K562 (cell line): ENCODE data around the gene GABRA1. TPM values are rescaled to one million over a fixed set of nuclear protein-coding genes. Genes with fewer than 3 reads are reported as not detected.

ENCODE experiments used
- ATAC-seq: fragments of 200-7000 bp; cut with Tn5 transposase; 3 replicates; pipeline ENCODE4 v1.9.1; 2020; ENCODE audit warnings: moderate library complexity
- BruUV-seq: library from RNA; stranded (reverse); fragments of 400-500 nt; replicated peaks from 2 replicates; lab custom pipeline; 2021; lab: Mats Ljungman, UMichigan
- CTCF ChIA-PET: fragments of 300-600 bp; formaldehyde crosslinking; extraction: SDS; loops from one replicate; lab custom pipeline; 2021; ENCODE audit warnings: low intra/inter-chr PET ratio; lab: Yijun Ruan, JAX
- POLR2A ChIA-PET: fragments of 300-600, 350-650 bp; sonication (Branson Sonifier 250); formaldehyde crosslinking; extraction: SDS; loops from one replicate; lab custom pipeline; 2021; ENCODE audit warnings: antibody characterized with exemption, inconsistent platforms; lab: Yijun Ruan, JAX
- DNase-seq, 4 experiments: peaks; one replicate each; pipeline versions ENCODE4 v3.0.0 to v3.0.0-alpha.2; 2011 to 2018; ENCODE audit warnings: low spot score in 3 of 4, mixed read lengths in 3 of 4; ENCODE audit errors: extremely low read depth in 1 of 4
- FAIRE-seq: peaks from 2 replicates; lab custom pipeline; 2011; peaks lifted over from hg19 to GRCh38; lab: Jason Lieb, UNC
- H2AFZ ChIP-seq: 2 replicates; pipeline ENCODE4 v1.6.0; 2011; ENCODE audit warnings: low read depth, low read length, control low read depth, inconsistent platforms
- H3K27ac ChIP-seq: fragments of 200-600 bp; 3 replicates; pipeline ENCODE4 v1.8.0; 2011; ENCODE audit warnings: low read depth, mild to moderate bottlenecking, control low read depth, inconsistent platforms, low read length, moderate library complexity, mixed read lengths; ENCODE audit errors: extremely low read depth
- H3K27me3 ChIP-seq, 2 experiments: fragments of 300-600 bp in 1 of 2; 2 replicates in 1 of 2; 3 replicates in 1 of 2; pipeline versions ENCODE4 v1.6.0 to v1.8.0; 2011; ENCODE audit warnings: inconsistent platforms in 2 of 2, low read length in 2 of 2, mild to moderate bottlenecking in 1 of 2, mixed read lengths in 1 of 2, moderate library complexity in 1 of 2; ENCODE audit not compliant: control insufficient read depth in 2 of 2, insufficient read depth in 2 of 2
- H3K36me3 ChIP-seq: fragments of 300-600 bp; 3 replicates; pipeline ENCODE4 v1.8.0; 2011; ENCODE audit warnings: mild to moderate bottlenecking, low read length, inconsistent platforms; ENCODE audit not compliant: control insufficient read depth, insufficient read depth
- H3K4me1 ChIP-seq, 2 experiments: fragments of 200-600 bp in 1 of 2; replicated peaks in 1 of 2; 2 replicates in 1 of 2; 3 replicates in 1 of 2; pipeline versions ENCODE4 v1.5.1 to v1.8.0; 2011; ENCODE audit warnings: inconsistent platforms in 2 of 2, low read length in 2 of 2, mild to moderate bottlenecking in 1 of 2, mixed read lengths in 1 of 2, moderate library complexity in 1 of 2; ENCODE audit not compliant: control insufficient read depth in 2 of 2, insufficient read depth in 2 of 2
- H3K4me2 ChIP-seq: 2 replicates; pipeline ENCODE4 v1.6.1; 2011; ENCODE audit warnings: low read length, control low read depth, inconsistent platforms, mixed read lengths; ENCODE audit not compliant: insufficient read depth
- H3K4me3 ChIP-seq: fragments of 200-600 bp; sonication (generic), shearing (Covaris generic); 2 replicates; pipeline ENCODE4 v1.5.1; 2016; ENCODE audit warnings: control low read depth, inconsistent platforms
- H3K79me2 ChIP-seq: fragments of 200-600 bp; 3 replicates; pipeline ENCODE4 v1.8.0; 2011; ENCODE audit warnings: low read length, inconsistent platforms; ENCODE audit not compliant: control insufficient read depth, insufficient read depth
- H3K9ac ChIP-seq, 2 experiments: 2 replicates each; pipeline versions ENCODE4 v1.6.0 to v1.6.1; 2011; ENCODE audit warnings: low read depth in 2 of 2, low read length in 2 of 2, control low read depth in 1 of 2, inconsistent platforms in 1 of 2, mild to moderate bottlenecking in 1 of 2, mixed read lengths in 1 of 2; ENCODE audit not compliant: insufficient read depth in 1 of 2
- H3K9me1 ChIP-seq: one replicate; pipeline ENCODE4 v1.6.0; 2011; ENCODE audit warnings: inconsistent platforms, mild to moderate bottlenecking, low read length, moderate library complexity; ENCODE audit not compliant: control insufficient read depth, insufficient read depth
- H3K9me3 ChIP-seq: replicated peaks from 2 replicates; pipeline ENCODE4 v1.5.1; 2011; ENCODE audit warnings: low read depth, low read length, inconsistent platforms; ENCODE audit not compliant: control insufficient read depth, insufficient read depth
- H4K20me1 ChIP-seq: replicated peaks from 2 replicates; pipeline ENCODE4 v1.6.1; 2011; ENCODE audit warnings: low read length, inconsistent platforms, mixed read lengths; ENCODE audit not compliant: control insufficient read depth, insufficient read depth
- E4F1 ChIP-seq: fragments of 250-450 bp; sonication (Bioruptor Pico); IDR thresholded peaks from 2 replicates; pipeline ENCODE4 v1.5.0; 2021; ENCODE audit warnings: mild to moderate bottlenecking, borderline replicate concordance
- EZH2 ChIP-seq: IDR thresholded peaks from 2 replicates; pipeline ENCODE4 v1.6.1; 2012; ENCODE audit warnings: low read depth, mild to moderate bottlenecking, inconsistent platforms, low read length, borderline replicate concordance
- NFIX ChIP-seq: fragments of 250-450 bp; sonication (Bioruptor Pico); IDR thresholded peaks from 2 replicates; pipeline ENCODE4 v1.4.0; 2020; ENCODE audit warnings: low read depth, mild to moderate bottlenecking, moderate library complexity
- NUFIP1 ChIP-seq: fragments of 450-650 bp; IDR thresholded peaks from 2 replicates; pipeline ENCODE4 v1.6.1; 2018; ENCODE audit not compliant: partially characterized antibody
- POLR2AphosphoS2 ChIP-seq: IDR thresholded peaks from 2 replicates; pipeline ENCODE4 v1.6.1; 2012; ENCODE audit warnings: low read length, improper control_type of control experiment
- RBM34 ChIP-seq: fragments of 200-400 bp; formaldehyde crosslinking; IDR thresholded peaks from 2 replicates; pipeline ENCODE4 v1.6.1; 2018; ENCODE audit warnings: low read length, borderline replicate concordance; ENCODE audit not compliant: insufficient read depth
- WGBS: fragments of 100-300 bp; shearing (Covaris generic); methylation state at CpG from one replicate; pipeline ENCODE4 v1.1.6; 2016; ENCODE audit warnings: low coverage, mixed read lengths; ENCODE audit not compliant: insufficient coverage; ENCODE audit errors: missing lambda C conversion rate; 5-methylcytosine and 5-hydroxymethylcytosine counted together
- in situ Hi-C: fragments of 300-500 bp; cut with MboI; formaldehyde crosslinking; loops from 4 replicates; pipeline ENCODE4 v1.15.0; 2018; ENCODE audit warnings: inconsistent platforms, mixed read lengths
- intact Hi-C: fragments of 100-400 bp; cut with micrococcal nuclease; formaldehyde crosslinking; loops from 2 replicates; pipeline ENCODE4 v1.14.2; 2022
- polyA plus RNA-seq, 8 experiments: library from polyadenylated mRNA; depleted of rRNA in 4 of 8; stranded (reverse) in 5 of 8; unstranded in 3 of 8; fragments of >200 nt; fragmentation: Nextera tagmentation in 2 of 8; fragmentation: Illumina TruSeq in 1 of 8; extraction: Ambion mirVana in 2 of 8; extraction: Trizol in 1 of 8; gene quantifications; 2 replicates each; pipeline versions ENCODE4 v1.2.1 to v1.2.3, GENCODE V29; 2011 to 2014; ENCODE audit warnings: inconsistent platforms in 1 of 8, missing spikeins in 1 of 8
- total RNA-seq, 7 experiments: library from RNA; depleted of rRNA in 6 of 7; stranded (reverse); fragments of >200 nt in 6 of 7; fragmentation: Illumina TruSeq in 2 of 7; extraction: Trizol in 2 of 7; gene quantifications; 2 replicates each; pipeline versions ENCODE4 v1.2.1 to v1.2.3, GENCODE V29; 2011 to 2021; ENCODE audit warnings: low replicate concordance in 1 of 7
- TF ChIP-seq, protein P1 (sequence below): sonication (generic); formaldehyde crosslinking; IDR thresholded peaks from 2 replicates; pipeline ENCODE4 v1.8.0; 2023; ENCODE audit warnings: mild to moderate bottlenecking, missing genetic modification reagents
- TF ChIP-seq, protein P2 (sequence below): fragments of 450-650 bp; IDR thresholded peaks from 2 replicates; pipeline ENCODE4 v1.6.1; 2016; ENCODE audit warnings: low read depth, mild to moderate bottlenecking, moderate library complexity

Gene GABRA1
- total and polyA plus RNA-seq, 9 of the 15 experiments (the other 6 are each of a cell fraction or from before 2014, with no cell fraction given): 0.07 TPM; not detected in 8

DNA sequence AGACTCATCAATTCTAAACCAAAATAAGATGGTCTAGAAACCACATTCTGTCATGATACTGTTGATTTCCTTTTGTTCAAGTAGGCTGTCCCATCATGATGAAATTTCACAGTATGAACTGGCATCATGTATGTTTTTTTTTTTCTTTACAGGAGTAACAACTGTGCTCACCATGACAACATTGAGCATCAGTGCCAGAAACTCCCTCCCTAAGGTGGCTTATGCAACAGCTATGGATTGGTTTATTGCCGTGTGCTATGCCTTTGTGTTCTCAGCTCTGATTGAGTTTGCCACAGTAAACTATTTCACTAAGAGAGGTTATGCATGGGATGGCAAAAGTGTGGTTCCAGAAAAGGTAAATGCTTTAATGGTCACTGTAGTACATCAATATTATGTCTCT, 47.6 kb downstream of the GABRA1 start:
- Histone ChIP-seq H3K4me2 (no peak overlapping the region), H3K9me1 (no peaks in the 10 kb centered on the region), H3K9me3 (no peaks in the 10 kb centered on the region), H3K36me3 (no peaks in the 10 kb centered on the region), H2AFZ (no peak overlapping the region), H3K4me1 (no peaks in the 10 kb centered on the region), H3K27me3 (no peaks in the 10 kb centered on the region), H3K27ac (no peak overlapping the region), H4K20me1 (no peaks in the 10 kb centered on the region), H3K79me2 (no peaks in the 10 kb centered on the region), H3K9ac (no peak overlapping the region), H3K4me3 (no peak overlapping the region)
- intact Hi-C loops: no loop called here
- in situ Hi-C loops: no loop called here
- FAIRE-seq (no peak), DNase-seq (no peak), ATAC-seq (no peak)
- ChIA-PET POLR2A (no interaction called here), CTCF (no interaction called here)
- TF ChIP-seq NUFIP1 (no peak), NFIX (CRISPR knock-in tag) (no peak), E4F1 (CRISPR knock-in tag) (no peak)
- no TSS peak for BruUV-seq
- WGBS: 0% methylated on average over 1 of the region's 1 CpG

DNA sequence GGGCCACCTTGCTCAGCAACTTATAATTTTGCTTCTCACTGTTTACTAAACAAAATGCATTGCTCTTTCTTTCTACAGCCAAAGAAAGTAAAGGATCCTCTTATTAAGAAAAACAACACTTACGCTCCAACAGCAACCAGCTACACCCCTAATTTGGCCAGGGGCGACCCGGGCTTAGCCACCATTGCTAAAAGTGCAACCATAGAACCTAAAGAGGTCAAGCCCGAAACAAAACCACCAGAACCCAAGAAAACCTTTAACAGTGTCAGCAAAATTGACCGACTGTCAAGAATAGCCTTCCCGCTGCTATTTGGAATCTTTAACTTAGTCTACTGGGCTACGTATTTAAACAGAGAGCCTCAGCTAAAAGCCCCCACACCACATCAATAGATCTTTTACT, 49.1 kb downstream of the GABRA1 start:
- no peak overlapping the region for H2AFZ ChIP-seq
- H4K20me1 ChIP-seq: no peaks in the 10 kb centered on the region
- no peak overlapping the region for H3K9ac ChIP-seq
- no TSS peak for BruUV-seq
- no peaks in the 10 kb centered on the region for H3K27me3 ChIP-seq
- in situ Hi-C loops (no loop called here), intact Hi-C loops (no loop called here)
- no peaks in the 10 kb centered on the region for H3K9me3 ChIP-seq
- no peaks in the 10 kb centered on the region for H3K36me3 ChIP-seq
- ChIA-PET POLR2A (no interaction called here), CTCF (no interaction called here)
- no peaks in the 10 kb centered on the region for H3K79me2 ChIP-seq
- H3K27ac ChIP-seq: no peak overlapping the region
- WGBS: 1% methylated on average over 7 of the region's 7 CpGs
- no peak for ATAC-seq
- H3K9me1 ChIP-seq: no peaks in the 10 kb centered on the region
- no peak for DNase-seq
- FAIRE-seq: no peak
- no peaks in the 10 kb centered on the region for H3K4me1 ChIP-seq
- H3K4me3 ChIP-seq: no peak overlapping the region
- H3K4me2 ChIP-seq: no peak overlapping the region
- no peak for TF ChIP-seq POLR2AphosphoS2
- no peak for TF ChIP-seq EZH2
- TF ChIP-seq RBM34: no peak
- TF ChIP-seq, protein P1, sequence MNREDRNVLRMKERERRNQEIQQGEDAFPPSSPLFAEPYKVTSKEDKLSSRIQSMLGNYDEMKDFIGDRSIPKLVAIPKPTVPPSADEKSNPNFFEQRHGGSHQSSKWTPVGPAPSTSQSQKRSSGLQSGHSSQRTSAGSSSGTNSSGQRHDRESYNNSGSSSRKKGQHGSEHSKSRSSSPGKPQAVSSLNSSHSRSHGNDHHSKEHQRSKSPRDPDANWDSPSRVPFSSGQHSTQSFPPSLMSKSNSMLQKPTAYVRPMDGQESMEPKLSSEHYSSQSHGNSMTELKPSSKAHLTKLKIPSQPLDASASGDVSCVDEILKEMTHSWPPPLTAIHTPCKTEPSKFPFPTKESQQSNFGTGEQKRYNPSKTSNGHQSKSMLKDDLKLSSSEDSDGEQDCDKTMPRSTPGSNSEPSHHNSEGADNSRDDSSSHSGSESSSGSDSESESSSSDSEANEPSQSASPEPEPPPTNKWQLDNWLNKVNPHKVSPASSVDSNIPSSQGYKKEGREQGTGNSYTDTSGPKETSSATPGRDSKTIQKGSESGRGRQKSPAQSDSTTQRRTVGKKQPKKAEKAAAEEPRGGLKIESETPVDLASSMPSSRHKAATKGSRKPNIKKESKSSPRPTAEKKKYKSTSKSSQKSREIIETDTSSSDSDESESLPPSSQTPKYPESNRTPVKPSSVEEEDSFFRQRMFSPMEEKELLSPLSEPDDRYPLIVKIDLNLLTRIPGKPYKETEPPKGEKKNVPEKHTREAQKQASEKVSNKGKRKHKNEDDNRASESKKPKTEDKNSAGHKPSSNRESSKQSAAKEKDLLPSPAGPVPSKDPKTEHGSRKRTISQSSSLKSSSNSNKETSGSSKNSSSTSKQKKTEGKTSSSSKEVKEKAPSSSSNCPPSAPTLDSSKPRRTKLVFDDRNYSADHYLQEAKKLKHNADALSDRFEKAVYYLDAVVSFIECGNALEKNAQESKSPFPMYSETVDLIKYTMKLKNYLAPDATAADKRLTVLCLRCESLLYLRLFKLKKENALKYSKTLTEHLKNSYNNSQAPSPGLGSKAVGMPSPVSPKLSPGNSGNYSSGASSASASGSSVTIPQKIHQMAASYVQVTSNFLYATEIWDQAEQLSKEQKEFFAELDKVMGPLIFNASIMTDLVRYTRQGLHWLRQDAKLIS (CRISPR knock-in tag): no peak
- TF ChIP-seq, protein P2, sequence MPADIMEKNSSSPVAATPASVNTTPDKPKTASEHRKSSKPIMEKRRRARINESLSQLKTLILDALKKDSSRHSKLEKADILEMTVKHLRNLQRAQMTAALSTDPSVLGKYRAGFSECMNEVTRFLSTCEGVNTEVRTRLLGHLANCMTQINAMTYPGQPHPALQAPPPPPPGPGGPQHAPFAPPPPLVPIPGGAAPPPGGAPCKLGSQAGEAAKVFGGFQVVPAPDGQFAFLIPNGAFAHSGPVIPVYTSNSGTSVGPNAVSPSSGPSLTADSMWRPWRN: no peak
